Neuron (in vitro differentiated cells): Measurements from ENCODE around the gene DAB1.

ENCODE experiments used
- H2AFZ ChIP-seq: one replicate; pipeline ENCODE4 v1.6.1; 2013; ENCODE audit warnings: low read depth, mild to moderate bottlenecking, inconsistent platforms, low read length, moderate library complexity
- H3K27me3 ChIP-seq: one replicate; pipeline ENCODE4 v1.6.1; 2013; ENCODE audit warnings: low read length; ENCODE audit not compliant: insufficient read depth
- H3K36me3 ChIP-seq: one replicate; pipeline ENCODE4 v1.6.1; 2013; ENCODE audit warnings: low read length; ENCODE audit not compliant: insufficient read depth
- H3K4me1 ChIP-seq: one replicate; pipeline ENCODE4 v1.6.1; 2013; ENCODE audit warnings: low read length; ENCODE audit not compliant: insufficient read depth
- H3K4me3 ChIP-seq: 2 replicates; pipeline ENCODE4 v1.5.1; 2013; ENCODE audit warnings: mild to moderate bottlenecking, low read length, moderate library complexity
- H3K9me3 ChIP-seq: one replicate; pipeline ENCODE4 v1.6.1; 2013; ENCODE audit warnings: low read length

DAB1 gene

DNA sequence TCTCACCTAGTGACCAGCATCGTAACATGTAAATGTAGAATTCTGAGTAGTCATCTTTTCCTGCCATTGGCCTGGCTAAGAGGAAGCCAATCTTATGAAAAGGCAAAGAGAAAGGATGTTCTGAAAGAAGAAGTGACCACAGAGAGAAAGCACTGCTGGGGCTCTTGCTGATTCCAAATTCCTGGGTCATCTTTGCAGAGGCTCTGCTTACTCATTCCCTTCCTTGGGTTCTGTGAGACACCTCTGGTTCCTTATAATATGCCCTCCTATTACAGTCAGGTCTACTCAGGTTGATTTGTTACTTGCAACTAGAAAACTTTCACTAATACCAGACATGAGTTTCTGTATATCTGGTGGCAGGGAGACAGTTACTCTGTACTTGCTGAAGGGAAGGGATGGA is 259.3 kb downstream of the DAB1 start:
- no peak overlapping the region for H2AFZ ChIP-seq

DNA sequence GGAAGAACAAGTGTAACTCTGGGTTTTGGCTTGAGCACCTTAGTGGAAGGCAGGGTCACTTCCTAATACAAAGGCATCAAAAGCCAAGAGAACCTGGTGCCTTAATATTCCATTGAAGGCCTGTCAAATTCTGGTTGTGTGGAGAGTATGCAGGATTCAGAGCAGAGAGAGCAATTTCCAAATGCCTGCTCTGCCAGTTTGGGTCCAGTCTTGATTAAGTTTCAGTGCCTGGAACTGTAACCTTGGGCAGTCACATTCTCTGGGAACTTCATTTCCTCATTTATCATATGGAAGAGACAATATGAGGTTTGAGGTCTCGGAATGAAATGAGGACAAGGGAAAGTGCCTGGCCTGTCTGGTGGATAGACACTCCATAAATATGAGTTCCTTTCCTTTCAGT is 260.1 kb downstream of the DAB1 start:
- no peaks in the 10 kb centered on the region for H3K9me3 ChIP-seq

More for the DNA sequence above, 259.3 kb downstream of the DAB1 start:
- Histone ChIP-seq H3K9me3 (no peaks in the 10 kb centered on the region), H3K4me3 (no peak overlapping the region), H3K36me3 (no peaks in the 10 kb centered on the region), H3K27me3 (no peaks in the 10 kb centered on the region), H3K4me1 (peaks cover 8% of the 10 kb centered on the region)

GRCh38 chr1:57163325-57163724 is 260.5 kb downstream of the DAB1 start:
- H3K9me3 ChIP-seq: no peaks in the 10 kb centered on the region
- no peaks in the 10 kb centered on the region for H3K36me3 ChIP-seq
- peaks cover 8% of the 10 kb centered on the region for H3K4me1 ChIP-seq
- no peaks in the 10 kb centered on the region for H3K27me3 ChIP-seq
- H3K4me3 ChIP-seq: no peak overlapping the region
- no peak overlapping the region for H2AFZ ChIP-seq

More for the DNA sequence above, 260.1 kb downstream of the DAB1 start:
- Histone ChIP-seq H3K4me3 (no peak overlapping the region), H2AFZ (no peak overlapping the region), H3K4me1 (peaks cover 8% of the 10 kb centered on the region), H3K36me3 (no peaks in the 10 kb centered on the region), H3K27me3 (no peaks in the 10 kb centered on the region)

DNA sequence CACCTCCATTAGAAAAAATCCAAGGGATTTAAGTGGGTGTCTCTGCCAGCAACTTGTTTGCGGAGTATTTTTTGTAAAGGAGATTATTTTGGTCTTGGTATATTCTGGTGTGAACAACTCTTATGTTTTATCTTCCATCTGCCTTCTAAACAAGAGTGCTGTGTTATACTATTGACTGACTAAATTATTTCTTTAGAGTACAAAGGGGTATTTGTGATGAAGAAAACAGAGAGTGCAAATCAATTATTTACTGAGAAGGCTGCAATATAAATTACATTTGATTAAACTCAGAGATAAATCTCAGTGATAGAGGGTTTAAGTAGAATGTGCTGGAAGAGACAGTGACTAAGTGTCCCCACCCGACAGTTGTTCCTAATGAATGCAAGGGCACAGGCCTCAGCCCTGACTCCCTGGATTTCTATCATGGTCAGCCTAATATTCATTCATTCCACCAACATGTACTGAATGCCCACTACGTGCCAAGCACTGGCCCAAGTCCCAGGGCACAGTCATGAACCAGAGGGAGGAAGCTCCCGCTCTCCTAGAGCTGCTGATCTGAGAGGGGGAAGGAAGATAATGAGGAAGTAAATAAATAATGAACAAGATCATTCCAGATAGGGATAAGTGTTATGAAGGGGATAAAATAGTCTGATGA is 261.1 kb downstream of the DAB1 start:
- no peaks in the 10 kb centered on the region for H3K36me3 ChIP-seq
- H2AFZ ChIP-seq: no peak overlapping the region
- no peak overlapping the region for H3K4me3 ChIP-seq
- no peaks in the 10 kb centered on the region for H3K9me3 ChIP-seq
- H3K4me1 ChIP-seq: peaks cover 8% of the 10 kb centered on the region
- H3K27me3 ChIP-seq: no peaks in the 10 kb centered on the region

- Histone ChIP-seq H3K4me1 (peaks cover 8% of the 10 kb centered on the region), H3K27me3 (no peaks in the 10 kb centered on the region), H3K4me3 (no peak overlapping the region), H3K36me3 (no peaks in the 10 kb centered on the region), H3K9me3 (no peaks in the 10 kb centered on the region), H2AFZ (no peak overlapping the region)
Measured at GRCh38 chr1:57160594-57160993, 263.3 kb downstream of the DAB1 start.

DNA sequence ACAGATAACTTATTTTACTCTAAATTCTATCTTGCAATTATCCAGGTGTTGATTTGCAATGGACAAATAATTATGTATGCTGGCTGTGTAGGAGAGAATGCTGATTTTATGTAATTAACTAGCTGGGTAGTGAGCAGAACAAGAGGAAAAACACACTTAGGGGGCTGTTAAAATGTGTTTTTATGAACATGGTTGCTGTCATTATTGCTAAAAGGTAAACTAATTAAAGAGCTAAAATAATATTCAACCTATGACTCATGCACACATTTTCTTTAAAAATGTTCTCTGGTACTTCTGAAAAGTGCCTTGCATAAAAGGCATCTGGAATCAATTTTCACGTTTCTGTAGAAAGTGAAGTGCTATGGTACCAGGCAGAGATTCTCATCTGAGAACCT is 265.3 kb downstream of the DAB1 start:
- Histone ChIP-seq H2AFZ (no peak overlapping the region), H3K4me3 (no peak overlapping the region), H3K4me1 (peaks cover 6% of the 10 kb centered on the region), H3K9me3 (no peaks in the 10 kb centered on the region), H3K36me3 (no peaks in the 10 kb centered on the region), H3K27me3 (no peaks in the 10 kb centered on the region)

- Histone ChIP-seq H3K4me3 (no peak overlapping the region), H3K9me3 (no peaks in the 10 kb centered on the region), H3K4me1 (peaks cover 2% of the 10 kb centered on the region), H3K36me3 (no peaks in the 10 kb centered on the region), H3K27me3 (no peaks in the 10 kb centered on the region), H2AFZ (no peak overlapping the region)
Measured at GRCh38 chr1:57157818-57158603, 265.8 kb downstream of the DAB1 start.

DNA sequence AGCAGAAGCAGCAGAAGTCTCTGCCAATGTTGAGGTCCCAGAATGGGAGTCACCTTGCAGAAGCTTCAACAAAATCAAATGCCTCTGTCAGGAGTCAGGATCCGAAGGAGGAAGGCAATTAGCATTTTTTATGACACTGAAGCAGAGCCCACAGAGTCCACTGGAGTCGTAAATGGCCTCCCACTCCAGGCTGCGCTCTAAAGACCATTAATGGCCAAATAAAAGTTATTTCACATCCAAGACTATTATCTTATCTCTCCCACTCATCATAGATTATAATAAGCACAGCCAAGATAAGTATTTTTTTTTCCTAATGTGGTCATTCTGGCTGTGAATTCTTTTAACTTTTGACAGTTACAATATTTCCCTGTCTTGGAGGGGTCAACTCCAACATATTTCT is 267.0 kb downstream of the DAB1 start:
- Histone ChIP-seq H3K4me1 (no peaks in the 10 kb centered on the region), H3K27me3 (no peaks in the 10 kb centered on the region), H3K4me3 (no peak overlapping the region), H2AFZ (no peak overlapping the region), H3K36me3 (no peaks in the 10 kb centered on the region), H3K9me3 (no peaks in the 10 kb centered on the region)

- Histone ChIP-seq H3K27me3 (no peaks in the 10 kb centered on the region), H2AFZ (no peak overlapping the region), H3K9me3 (no peaks in the 10 kb centered on the region), H3K4me3 (no peak overlapping the region), H3K36me3 (no peaks in the 10 kb centered on the region), H3K4me1 (no peaks in the 10 kb centered on the region)
Measured at GRCh38 chr1:57146100-57146499, 277.8 kb downstream of the DAB1 start.

DNA sequence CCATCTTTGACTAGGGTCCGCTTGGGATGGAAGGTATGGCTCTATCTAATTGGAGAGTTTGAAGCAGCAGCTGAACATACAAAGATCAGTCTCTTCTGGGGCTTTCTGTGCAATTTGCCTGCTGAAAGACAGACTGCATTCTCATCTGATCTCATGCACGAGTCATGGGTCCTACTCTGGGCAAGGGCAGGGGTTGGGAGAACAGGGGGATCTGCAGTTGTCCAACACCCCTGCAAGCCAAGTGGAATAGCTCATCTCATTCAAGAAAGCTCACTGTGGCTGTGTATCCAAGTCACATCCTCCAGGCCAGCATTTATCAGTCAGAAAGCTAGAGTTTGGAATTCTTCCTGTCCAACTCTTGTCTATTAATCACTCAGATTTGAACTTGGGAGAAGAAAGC is 280.9 kb downstream of the DAB1 start:
- no peaks in the 10 kb centered on the region for H3K9me3 ChIP-seq
- H3K4me1 ChIP-seq: no peaks in the 10 kb centered on the region
- no peak overlapping the region for H3K4me3 ChIP-seq

GRCh38 chr1:57142169-57142568 is 281.7 kb downstream of the DAB1 start:
- H3K4me1 ChIP-seq: no peaks in the 10 kb centered on the region
- H2AFZ ChIP-seq: no peak overlapping the region
- H3K27me3 ChIP-seq: no peaks in the 10 kb centered on the region
- no peak overlapping the region for H3K4me3 ChIP-seq
- no peaks in the 10 kb centered on the region for H3K36me3 ChIP-seq
- H3K9me3 ChIP-seq: no peaks in the 10 kb centered on the region

More for the DNA sequence above, 280.9 kb downstream of the DAB1 start:
- Histone ChIP-seq H3K36me3 (no peaks in the 10 kb centered on the region), H2AFZ (no peak overlapping the region), H3K27me3 (no peaks in the 10 kb centered on the region)

DNA sequence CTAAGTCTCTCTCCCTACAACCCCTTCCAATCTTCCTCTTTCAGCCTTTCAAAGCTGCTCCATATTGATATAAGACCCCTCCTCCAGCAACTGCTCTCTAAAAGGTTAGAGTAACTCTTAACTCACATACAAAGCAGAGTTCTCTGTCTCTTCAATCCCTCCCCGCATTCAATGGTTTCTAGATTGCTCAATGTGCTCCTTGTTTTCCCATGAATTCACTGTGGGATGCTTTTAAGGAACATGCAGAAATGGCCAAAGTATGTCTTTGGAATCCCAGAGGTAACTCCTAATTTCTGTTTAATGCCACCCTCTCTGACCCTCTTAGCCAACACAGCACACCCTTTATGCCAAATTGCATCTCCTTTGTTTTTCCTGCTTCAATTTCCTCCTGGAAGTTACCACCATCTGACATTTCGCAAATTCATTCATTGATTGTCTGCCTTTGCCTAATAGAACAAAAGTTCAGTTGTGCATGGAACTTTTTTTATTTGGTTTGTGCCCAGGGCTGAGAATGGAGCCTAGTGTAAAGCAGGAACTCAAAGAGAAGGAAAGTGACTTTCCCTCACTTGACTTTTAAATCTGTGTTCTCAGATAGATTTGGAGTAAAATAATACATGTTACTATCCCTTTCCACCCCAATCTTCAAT is 285.3 kb downstream of the DAB1 start:
- H3K4me1 ChIP-seq: no peaks in the 10 kb centered on the region
- no peaks in the 10 kb centered on the region for H3K9me3 ChIP-seq
- no peak overlapping the region for H2AFZ ChIP-seq
- no peak overlapping the region for H3K4me3 ChIP-seq
- H3K27me3 ChIP-seq: no peaks in the 10 kb centered on the region
- H3K36me3 ChIP-seq: no peaks in the 10 kb centered on the region

DNA sequence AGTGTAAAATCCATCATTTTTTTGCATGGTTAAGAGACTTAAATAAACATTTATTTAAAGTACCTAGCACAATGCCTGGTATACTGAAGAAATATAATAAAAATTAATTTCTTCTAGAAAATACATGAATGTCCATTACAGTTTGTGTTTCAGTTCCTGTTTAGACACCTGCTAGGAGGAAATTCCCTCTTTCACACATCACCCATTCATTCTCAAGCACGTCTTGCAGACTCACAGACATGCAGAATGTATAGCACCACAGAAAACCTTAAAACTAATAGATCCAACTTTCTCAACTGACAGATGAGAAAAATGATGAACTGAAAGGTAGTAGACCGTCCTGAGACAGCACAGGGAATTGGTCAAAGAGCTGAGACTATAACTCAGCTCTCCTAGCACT is 285.9 kb downstream of the DAB1 start:
- no peaks in the 10 kb centered on the region for H3K27me3 ChIP-seq
- no peaks in the 10 kb centered on the region for H3K4me1 ChIP-seq
- H3K4me3 ChIP-seq: no peak overlapping the region
- no peak overlapping the region for H2AFZ ChIP-seq
- no peaks in the 10 kb centered on the region for H3K36me3 ChIP-seq
- H3K9me3 ChIP-seq: no peaks in the 10 kb centered on the region
